Activated CD4-positive, CD25-positive, alpha-beta regulatory T cell (primary cell): ENCODE results near the gene UPK1B.
A peak's percentile ranks its signal among the peaks of the same experiment; 100 is the strongest.
"Not testable (repeated sequence)": the region's sequence is repeated elsewhere in the genome, so short reads cannot be mapped to it uniquely, and the experiment has no call there.

ENCODE experiments used
- DNase-seq, 4 experiments: peaks; one replicate each; lab custom pipeline; 2025; lab: John Stamatoyannopoulos, UW

Gene UPK1B

DNA sequence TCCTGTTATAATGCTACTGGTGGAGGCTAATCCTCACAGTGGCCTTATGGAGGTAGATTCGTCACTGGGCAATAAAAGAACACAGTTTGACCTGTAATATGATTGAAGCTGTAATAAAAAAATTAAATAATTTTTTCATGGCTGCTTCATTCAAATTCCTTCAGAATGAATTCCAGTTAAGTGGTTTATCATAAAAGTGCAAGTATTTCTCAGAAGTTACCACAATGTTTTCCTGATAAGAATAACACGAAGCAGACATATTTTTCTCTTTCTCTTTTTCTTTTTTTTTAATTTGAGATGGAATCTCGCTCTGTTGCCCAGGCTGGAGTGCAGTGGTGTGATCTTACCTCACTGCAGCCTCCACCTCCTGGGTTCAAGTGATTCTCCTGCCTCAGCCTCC lies 51.7 kb downstream of the UPK1B start:
- no peak for DNase-seq

DNA sequence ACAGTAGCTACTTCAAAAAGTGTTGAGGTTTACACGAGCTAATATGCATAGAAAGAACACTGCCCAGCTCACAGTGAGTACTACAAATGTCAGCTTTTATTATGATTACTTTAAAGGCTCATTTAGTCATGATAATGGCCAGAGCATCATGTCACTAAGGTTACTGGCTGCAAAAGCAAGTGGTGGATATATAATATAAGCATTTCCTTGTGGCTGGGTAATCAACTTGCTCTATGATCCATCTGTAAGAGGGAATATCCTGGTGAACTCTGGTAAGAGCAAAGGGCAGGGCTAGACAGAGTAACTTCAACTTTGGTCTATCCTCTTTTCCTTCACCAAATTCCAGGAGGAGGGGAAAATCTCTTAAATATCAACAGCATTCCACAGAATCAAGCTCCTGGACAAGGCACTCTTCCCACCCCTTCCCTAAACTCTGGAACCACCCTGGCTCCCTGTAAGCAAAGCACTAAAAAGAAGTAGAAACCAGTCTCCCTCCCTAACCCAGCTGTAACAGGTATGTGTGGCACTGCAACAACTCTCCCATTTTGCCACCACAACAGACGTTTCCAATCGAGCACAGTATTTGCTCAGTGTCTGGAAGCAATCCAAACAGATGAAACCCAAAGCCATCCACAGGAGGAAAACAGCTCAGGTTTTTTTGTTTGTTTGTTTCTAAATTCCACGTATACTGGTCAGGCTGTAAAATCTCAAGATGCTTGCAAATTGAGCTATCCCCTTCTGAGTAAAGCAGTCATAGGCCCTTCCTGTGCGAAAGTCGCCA lies 53.9 kb downstream of the UPK1B start:
- no peak for DNase-seq

DNA sequence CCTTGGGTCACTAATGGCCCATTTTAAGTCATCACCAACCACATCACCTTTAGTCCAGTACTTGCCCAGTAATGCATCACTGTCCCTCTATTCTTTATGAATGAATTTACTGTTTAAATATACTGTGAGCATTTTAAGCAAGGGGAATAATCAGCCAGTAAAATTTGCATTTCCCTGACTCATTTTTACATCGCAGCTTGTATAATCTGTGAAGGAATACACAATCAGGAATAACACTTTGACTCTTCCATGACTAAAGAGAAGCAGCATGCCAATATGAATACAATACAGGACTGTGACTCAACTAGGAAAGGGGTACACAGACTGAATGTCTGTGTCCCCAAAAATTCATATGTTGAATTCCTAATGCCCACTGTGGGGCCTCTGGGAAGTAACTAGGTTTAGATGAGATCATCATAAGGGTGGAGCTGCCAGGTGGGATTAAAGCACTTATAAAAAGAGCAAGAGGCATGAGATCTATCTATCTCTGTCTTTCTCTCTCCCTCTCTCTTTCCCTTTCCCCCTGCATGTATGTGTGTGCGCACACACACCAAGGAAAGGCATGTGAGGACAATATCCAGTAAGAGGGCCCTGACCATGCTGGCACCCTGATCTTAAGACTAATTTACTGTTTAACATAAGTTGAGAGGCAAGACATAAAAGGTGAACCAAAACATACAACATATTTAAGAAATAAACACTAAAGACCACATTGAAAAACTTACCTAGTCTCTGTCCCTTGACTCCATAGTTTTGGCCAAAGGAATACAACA lies 55.2 kb downstream of the UPK1B start:
- no peak for DNase-seq

DNA sequence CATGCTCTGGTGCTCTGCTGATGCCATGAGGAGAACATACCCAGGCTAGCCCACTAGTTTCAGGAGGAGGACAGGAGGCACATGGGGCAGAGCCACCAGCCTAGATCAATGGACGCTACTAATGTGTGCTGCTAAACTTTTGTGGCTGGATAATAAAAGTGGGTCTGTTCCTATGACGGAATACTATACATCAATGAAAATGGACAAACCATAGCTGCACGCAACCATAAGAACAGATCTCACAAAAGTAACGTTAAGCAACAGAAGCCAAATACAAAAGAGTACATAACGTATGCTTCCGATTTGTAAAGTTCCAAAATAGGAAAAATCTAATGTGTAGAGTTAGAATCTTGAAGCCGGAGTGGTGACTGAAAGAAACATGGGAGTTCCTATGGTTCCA lies 55.8 kb downstream of the UPK1B start:
- no peak for DNase-seq

DNA sequence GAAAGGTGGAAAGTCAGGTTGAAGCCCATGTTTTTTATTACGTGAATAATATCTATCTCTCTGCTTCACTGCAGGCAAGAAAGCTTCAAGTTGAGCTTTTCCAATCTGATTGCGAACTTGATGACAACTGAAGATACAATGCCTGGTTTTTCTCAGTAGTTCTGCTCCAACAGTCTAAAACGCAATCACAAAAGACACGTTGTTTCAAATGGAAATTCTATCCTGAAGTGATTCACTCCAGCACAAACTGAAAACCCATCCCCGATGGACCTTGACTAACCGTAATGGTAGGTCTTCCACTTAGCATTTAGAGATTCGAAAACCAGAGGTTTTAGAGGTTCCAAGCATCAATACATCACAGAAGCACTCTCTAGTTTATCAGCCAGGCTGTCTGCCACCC lies 56.7 kb downstream of the UPK1B start:
- DNase-seq, result no peak

DNA sequence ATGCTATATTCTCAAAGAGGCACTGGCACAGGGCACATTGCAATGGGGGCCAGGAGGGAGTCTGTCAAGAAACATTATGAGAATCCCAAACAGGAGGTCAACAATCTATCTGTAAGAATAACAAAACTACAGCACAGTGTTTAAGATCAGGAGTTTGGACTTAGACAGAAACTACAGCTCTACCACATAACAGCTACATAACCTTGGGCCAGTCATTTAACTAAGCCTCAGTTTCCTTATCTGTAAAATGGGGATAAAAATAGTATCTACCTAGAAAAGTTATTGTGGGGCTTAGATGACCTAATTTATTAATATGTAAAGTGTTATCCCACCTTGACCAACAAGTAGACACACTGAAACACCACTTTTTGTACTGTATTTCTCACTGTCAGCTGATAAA lies 57.3 kb downstream of the UPK1B start:
- no peak for DNase-seq

DNA sequence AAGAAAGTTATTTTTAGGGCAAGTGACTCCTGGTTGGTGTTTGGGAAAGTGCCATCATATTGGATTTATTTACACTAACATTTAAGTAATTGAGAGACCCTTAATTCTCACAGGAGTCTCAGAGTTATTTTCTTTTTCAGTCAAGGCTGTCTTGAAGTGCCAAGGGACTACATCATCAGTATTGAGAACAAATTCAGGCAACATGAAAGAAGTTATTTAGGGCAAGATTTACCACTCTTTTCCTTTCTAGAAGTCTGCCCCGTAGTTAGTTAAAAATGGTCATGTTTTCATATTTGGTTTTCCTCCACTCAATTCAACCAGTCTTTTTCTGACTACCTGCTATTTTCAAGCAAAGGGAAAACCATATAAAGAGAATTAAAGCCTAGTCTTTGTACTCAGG lies 61.2 kb downstream of the UPK1B start:
- no peak for DNase-seq

DNA sequence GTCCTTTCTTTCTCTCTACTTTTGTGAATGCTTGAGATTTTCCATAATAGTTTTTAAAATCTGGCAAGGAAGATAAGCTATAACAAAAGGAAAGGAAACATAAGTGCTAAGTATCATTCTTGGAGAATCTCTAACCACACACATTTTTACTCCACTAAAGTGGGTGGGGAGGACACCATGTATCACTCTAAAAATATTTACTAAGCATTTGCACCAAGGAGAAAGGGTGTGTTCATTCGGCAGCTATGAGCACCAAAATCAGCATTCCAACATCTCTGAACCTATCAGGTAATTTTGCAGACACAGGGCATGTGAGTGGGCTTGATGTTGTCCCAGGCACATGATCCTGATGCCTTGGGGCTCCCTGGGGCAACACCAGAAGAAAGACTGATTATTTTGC lies 61.8 kb downstream of the UPK1B start:
- no peak for DNase-seq

DNA sequence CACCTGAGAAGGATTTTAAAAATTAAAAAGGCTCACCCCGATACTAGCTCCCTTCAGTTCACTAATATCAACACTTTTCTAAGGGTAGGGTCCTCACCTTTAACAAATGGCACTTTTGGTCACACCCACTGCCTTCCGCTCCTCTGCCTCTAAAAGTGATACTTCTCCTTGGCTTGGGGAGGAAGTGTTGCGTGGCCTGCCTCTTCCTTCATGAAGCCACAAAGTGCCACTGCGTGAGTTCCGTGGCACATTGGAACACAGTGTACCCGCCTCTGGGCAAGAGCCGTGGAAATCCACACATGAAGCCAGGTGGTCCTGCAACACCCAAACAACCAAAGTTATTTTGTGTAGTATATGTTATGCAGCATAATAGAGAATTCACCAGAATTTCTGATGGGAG lies 63.4 kb downstream of the UPK1B start:
- DNase-seq, result no peak

DNA sequence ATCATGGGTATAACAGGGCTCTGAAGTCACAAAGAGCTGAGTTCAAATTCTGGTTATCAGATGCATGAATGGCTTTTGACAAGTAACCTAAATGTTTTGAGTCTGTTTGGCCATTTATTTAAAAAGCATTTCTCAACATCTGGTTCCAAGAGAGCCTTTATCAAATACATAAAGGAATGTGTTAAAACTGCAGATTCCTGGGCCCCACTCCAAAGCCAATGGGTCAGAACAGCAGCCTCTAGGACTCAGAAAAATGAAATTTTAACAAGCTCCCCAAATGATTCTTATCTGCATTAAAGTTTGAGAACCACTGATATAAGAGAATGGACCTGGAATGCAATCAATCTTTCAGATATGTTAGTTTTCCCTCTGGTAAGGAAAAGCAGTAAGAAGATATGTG lies 63.9 kb downstream of the UPK1B start:
- DNase-seq, result no peak

DNA sequence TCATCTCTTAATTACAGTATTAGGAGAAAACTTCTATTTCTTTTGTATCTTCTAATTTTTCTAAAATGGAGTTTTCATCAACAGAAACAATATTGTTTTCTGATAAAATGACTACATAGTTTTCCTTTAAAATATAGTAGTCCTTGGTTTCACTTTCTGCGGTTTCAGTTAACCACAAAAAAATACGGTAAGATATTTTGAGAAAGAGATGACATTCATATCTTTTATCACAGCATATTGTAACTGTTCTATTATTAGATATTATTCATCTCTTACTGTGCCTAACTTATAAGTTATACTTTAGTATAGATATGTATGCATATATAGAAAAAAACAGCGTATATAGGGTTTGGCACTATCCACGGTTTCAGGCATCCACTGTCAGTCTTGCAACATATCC lies 65.0 kb downstream of the UPK1B start:
- DNase-seq, result no peak

DNA sequence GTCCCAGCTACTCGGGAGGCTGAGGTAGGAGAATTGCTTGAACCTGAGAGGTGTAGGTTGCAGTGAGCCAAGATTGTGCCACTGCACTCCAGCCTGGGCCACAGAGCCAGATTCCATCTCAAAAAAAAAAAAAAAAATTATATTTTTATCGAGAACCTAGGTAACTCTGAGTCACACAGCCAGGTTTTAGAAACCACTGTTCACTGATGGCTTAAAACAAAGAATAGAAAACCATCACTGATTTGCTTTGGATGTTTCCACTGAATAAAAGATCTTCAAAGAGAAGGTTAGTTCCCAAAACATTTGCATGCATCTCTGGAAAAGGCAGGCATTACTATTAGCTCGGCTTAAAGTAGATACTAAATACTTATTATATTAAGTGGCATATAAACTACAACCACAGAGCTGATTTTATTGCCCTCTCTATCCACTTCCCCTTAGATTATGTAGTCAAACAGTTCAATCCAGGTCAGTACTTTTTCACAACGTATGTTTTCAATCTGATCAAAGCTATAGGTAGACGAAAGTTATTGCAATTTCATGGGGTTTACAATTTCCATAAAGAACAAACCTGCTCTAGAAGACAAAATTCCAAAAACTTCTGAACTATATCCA lies 65.9 kb downstream of the UPK1B start:
- DNase-seq, result no peak

DNA sequence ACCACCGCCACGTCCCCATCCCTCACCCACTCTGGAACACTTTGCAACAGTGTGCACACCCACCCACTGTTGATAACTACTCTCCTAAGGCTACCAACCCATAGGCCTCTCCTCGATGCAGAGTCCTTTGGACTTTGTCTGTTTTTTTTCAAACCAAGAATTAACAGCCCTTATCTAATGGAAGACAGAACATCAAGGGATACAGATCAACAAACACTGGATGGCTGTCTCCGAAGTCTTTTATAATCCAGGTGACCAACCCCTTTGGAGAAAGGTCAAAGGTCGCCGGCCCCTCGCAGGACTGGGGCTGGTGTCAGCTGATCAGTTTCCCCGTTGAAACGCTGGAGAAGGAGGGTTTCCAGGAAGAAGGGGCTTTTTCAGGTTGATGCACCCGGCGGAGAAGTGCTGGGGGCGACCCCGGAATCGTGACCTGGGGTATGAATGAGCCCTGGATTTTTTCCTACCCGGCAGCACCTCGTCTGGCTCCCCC lies 66.7 kb downstream of the UPK1B start:
- peak in 1 of 4 experiments; percentile 17 for DNase-seq

DNA sequence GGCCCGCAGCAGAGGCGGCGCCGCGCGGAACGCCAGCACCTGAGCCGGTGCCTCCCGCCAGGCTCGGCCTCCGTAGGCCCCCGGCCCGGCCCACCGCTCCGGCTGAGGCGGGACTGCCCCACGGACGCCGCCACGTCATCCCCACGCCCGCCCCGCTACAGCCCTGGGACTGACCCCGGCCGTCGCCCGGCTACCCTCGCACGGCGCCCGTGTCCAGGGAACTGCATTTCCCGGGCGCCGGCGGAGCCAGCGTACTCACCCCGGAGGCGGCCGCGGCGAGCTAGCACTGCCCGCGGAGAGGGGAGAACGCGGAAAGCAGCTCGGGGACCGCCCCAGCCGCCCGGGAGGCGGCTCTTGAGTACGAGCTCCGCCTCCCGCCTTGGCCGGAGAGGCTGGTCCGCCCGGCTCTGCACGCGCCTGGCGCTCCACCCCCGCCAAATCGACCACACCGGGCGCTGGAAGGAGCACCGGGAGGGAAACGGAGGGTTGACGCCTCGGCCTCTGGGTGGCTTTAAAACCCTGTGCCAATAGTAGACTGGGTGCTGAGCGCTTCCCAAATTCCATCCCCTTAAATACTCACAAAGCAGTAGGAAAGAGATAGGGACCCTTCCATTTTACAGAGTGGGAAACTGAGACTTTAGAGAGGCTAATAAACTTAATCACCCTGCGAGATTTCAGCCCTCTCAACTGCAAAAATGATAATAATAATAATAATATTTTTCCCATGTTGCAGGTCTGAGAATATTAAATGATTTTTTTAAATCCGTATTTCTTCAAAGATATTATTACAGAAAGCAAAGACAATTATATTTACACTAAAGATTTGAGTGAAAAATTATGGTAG lies 67.4 kb downstream of the UPK1B start, which contains the start of gene B4GALT4:
TSS of gene B4GALT4 (minus strand) at position 288 of the 844 bp plus-strand sequence. CDS start 10,779 bp downstream, outside the sequence.
- DNase-seq, result peak; percentile 34 to 46 (median 40)

DNA sequence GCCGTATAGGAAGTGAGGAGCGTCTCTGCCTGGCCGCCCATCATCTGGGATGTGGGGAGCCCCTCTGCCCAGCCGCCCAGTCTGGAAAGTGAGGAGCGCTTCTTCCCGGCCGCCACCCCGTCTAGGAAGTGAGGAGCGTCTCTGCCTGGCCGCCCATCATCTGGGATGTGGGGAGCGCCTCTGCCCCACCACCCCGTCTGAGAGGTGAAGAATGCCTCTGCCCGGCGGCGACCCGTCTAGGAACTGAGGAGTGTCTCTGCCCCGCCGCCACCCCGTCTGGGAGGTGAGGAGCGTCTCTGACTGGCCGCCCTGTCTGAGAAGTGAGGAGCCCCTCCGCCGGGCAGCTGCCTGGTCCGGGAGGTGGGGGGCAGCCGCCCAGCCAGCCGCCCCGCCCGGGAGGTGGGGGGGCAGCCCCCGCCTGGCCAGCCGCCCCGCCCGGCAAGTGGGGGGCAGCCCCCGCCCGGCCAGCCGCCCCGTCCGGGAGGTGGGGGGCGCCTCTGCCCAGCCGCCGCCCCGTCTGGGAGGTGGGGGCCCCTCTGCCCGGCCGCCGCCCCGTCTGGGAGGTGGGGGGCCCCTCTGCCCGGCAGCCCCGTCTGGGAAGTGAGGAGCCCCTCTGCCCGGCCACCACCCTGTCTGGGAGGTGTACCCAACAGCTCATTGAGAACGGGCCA lies 69.1 kb downstream of the UPK1B start:
- DNase-seq, result not testable (repeated sequence)

DNA sequence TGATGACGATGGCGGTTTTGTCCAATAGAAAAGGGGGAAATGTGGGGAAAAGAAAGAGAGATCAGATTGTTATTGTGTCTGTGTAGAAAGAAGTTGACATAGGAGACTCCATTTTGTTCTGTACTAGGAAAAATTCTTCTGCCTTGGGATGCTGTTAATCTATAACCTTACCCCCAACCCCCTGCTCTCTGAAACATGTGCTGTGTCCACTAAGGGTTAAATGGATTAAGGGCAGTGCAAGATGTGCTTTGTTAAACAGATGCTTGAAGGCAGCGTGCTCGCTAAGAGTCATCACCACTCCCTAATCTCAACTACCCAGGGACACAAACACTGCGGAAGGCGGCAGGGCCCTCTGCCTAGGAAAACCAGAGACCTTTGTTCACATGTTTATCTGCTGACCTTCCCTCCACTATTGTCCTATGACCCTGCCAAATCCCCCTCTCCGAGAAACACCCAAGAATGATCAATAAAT lies 69.7 kb downstream of the UPK1B start:
- DNase-seq, result not testable (repeated sequence)

DNA sequence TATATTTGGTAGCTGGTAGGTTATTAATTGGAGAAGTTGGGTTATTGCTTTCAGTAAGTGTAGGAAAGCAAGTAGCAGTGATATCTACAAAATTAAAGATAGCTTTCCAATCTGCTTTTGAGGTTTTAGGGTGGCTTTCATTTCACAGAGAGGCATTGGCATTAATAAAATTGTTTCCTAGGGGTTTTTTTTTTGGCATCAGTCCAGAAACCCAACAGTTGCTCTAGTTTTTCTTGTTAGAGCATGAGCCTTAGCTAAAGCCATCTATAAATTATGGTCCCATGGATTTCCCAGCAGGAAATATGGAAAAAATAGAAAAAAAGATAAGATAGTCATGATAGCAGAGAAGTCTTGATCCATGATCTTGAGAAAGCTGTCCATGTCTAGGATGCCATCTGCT lies 70.3 kb downstream of the UPK1B start:
- DNase-seq, result no peak

DNA sequence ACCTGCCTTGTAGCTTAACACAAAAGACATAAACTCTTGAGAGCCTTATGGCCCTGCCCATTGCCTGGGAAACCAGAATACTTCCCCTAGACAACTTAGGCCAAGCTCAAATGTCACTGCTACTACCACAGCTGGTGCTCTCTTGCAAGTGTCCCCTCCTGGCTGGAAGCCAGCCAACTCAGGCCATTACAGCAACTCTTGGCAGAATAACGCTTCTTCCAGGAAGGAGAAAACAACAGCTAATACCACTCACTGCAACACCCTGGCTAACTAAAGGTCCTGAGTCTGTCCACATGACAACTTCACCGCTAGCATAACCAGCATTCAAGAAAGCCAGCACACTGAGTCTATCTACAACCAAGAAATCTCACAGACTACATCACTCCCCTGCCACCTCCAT lies 72.4 kb downstream of the UPK1B start:
- no peak for DNase-seq
